Keratinocyte (primary cell): ENCODE results near the gene ITGA11. TPM values are rescaled to one million over a fixed set of nuclear protein-coding genes. Genes with fewer than 3 reads are reported as not detected.

ENCODE experiments used
- DNase-seq: peaks from one replicate; pipeline ENCODE4 v3.0.0-alpha.2; 2011; ENCODE audit warnings: low read depth, missing footprints, low spot score
- FAIRE-seq: peaks from 2 replicates; lab custom pipeline; 2011; peaks lifted over from hg19 to GRCh38; lab: Jason Lieb, UNC
- H2AFZ ChIP-seq: 2 replicates; pipeline ENCODE4 v1.6.0; 2012; ENCODE audit warnings: low read length, control low read depth, inconsistent platforms; ENCODE audit not compliant: control insufficient read depth
- H3K27ac ChIP-seq: 2 replicates; pipeline ENCODE4 v1.5.1; 2011; ENCODE audit warnings: low read length; ENCODE audit not compliant: control insufficient read depth, insufficient read depth
- H3K27me3 ChIP-seq: 3 replicates; pipeline ENCODE4 v1.6.0; 2011; ENCODE audit warnings: low read length; ENCODE audit not compliant: control insufficient read depth, insufficient read depth; ENCODE audit errors: extremely low read depth
- H3K36me3 ChIP-seq, 2 experiments: 2 replicates in 1 of 2; 3 replicates in 1 of 2; pipeline ENCODE4 v1.5.1; 2011; ENCODE audit warnings: low read length in 2 of 2, mild to moderate bottlenecking in 1 of 2; ENCODE audit not compliant: control insufficient read depth in 2 of 2, insufficient read depth in 2 of 2; ENCODE audit errors: extremely low read depth in 1 of 2
- H3K4me1 ChIP-seq: 3 replicates; pipeline ENCODE4 v1.5.1; 2011; ENCODE audit warnings: low read length; ENCODE audit not compliant: control insufficient read depth, insufficient read depth; ENCODE audit errors: extremely low read depth
- H3K4me2 ChIP-seq: 3 replicates; pipeline ENCODE4 v1.6.0; 2011; ENCODE audit warnings: low read depth, low read length; ENCODE audit not compliant: control insufficient read depth, insufficient read depth; ENCODE audit errors: extremely low read depth
- H3K4me3 ChIP-seq, 3 experiments: fragments of 200-600 bp in 1 of 3; sonication (generic) in 1 of 3; 2 replicates in 2 of 3; 3 replicates in 1 of 3; pipeline ENCODE4 v1.5.1; 2011 to 2016; ENCODE audit warnings: low read length in 3 of 3, mild to moderate bottlenecking in 3 of 3, control low read depth in 2 of 3, inconsistent platforms in 1 of 3, low read depth in 1 of 3, mixed read lengths in 1 of 3, mixed run types in 1 of 3, moderate library complexity in 1 of 3; ENCODE audit not compliant: control insufficient read depth in 2 of 3, insufficient read depth in 2 of 3; ENCODE audit errors: extremely low read depth in 1 of 3
- H3K79me2 ChIP-seq: 2 replicates; pipeline ENCODE4 v1.6.0; 2012; ENCODE audit warnings: low read length; ENCODE audit not compliant: control insufficient read depth, insufficient read depth
- H3K9ac ChIP-seq: 3 replicates; pipeline ENCODE4 v1.6.0; 2011; ENCODE audit warnings: low read length; ENCODE audit not compliant: control insufficient read depth, insufficient read depth; ENCODE audit errors: extremely low read depth
- H3K9me1 ChIP-seq: 3 replicates; pipeline ENCODE4 v1.6.0; 2011; ENCODE audit warnings: low read length; ENCODE audit not compliant: control insufficient read depth, insufficient read depth; ENCODE audit errors: extremely low read depth
- H3K9me3 ChIP-seq: 2 replicates; pipeline ENCODE4 v1.5.1; 2012; ENCODE audit warnings: low read depth, low read length; ENCODE audit not compliant: control insufficient read depth
- H4K20me1 ChIP-seq: 3 replicates; pipeline ENCODE4 v1.6.0; 2011; ENCODE audit warnings: low read length; ENCODE audit not compliant: control insufficient read depth, insufficient read depth; ENCODE audit errors: extremely low read depth
- EZH2 ChIP-seq: IDR thresholded peaks from one replicate; pipeline ENCODE4 v1.6.1; 2012; ENCODE audit warnings: inconsistent platforms, mild to moderate bottlenecking, low read length, moderate library complexity
- dilution Hi-C: fragments of 300-500 bp; cut with MboI; formaldehyde crosslinking; loops from one replicate; pipeline ENCODE4 v1.7.0; 2020; ENCODE audit warnings: low sequenced_read_pairs; ENCODE audit not compliant: extremely low pct_ligation_motif_present
- polyA plus RNA-seq, 5 experiments: library from polyadenylated mRNA; depleted of rRNA in 3 of 5; stranded (reverse) in 3 of 5; stranded (forward) in 1 of 5; unstranded in 1 of 5; fragments of >200 nt; gene quantifications; 1 replicate in 1 of 5; 2 replicates in 3 of 5; 3 replicates in 1 of 5; pipeline versions ENCODE4 v1.2.1 to v1.2.3, GENCODE V29; 2011 to 2012; ENCODE audit warnings: missing spikeins in 2 of 5, low read depth in 1 of 5, low replicate concordance in 1 of 5
- TF ChIP-seq, protein P1 (sequence below), 3 experiments: IDR thresholded peaks in 1 of 3; conservative IDR thresholded peaks in 1 of 3; optimal IDR thresholded peaks in 1 of 3; 2 replicates in 2 of 3; 3 replicates in 1 of 3; pipeline versions ENCODE3 to v1.5.1; 2011; ENCODE audit warnings: low read length in 3 of 3, mild to moderate bottlenecking in 3 of 3, moderate library complexity in 2 of 3, control low read depth in 1 of 3, inconsistent platforms in 1 of 3; ENCODE audit not compliant: insufficient read depth in 2 of 3; ENCODE audit errors: extremely low read depth in 1 of 3

The ITGA11 gene
- polyA plus RNA-seq, 1 donor (not counting 4 experiments of a cell fraction or from before 2014, with no cell fraction given) = not detected

DNA sequence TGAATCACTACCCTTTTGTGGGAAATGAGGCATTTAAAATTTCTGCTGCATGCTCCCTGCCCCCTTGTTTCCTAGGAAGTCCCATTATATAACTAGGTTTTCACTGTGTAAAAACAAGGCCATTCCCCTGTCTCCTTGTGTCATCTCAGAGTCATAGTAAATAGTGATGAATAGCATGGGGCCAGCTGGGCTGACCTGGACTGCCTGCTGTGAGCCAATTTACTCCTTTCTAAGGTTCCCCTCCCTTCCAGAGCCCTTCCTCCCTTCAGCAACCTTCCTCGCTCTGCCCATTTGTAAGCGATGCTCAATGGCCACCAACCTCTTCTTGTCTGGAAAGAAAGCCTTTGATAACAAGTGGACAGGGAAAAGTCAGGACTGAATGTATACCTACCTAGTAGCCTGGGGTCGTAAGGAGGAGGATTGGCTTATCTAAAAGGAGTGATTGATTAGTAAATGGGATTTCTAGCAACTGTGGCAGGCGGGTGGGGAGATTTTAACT is 11.7 kb downstream of the ITGA11 start:
- H3K4me2 ChIP-seq = no peak overlapping the region
- no peaks in the 10 kb centered on the region for H3K36me3 ChIP-seq
- no peaks in the 10 kb centered on the region for H3K9me1 ChIP-seq
- H2AFZ ChIP-seq = no peak overlapping the region
- dilution Hi-C loops = no loop called here
- H3K4me3 ChIP-seq = no peak overlapping the region
- H3K9me3 ChIP-seq = no peaks in the 10 kb centered on the region
- no peaks in the 10 kb centered on the region for H4K20me1 ChIP-seq
- H3K79me2 ChIP-seq = no peaks in the 10 kb centered on the region
- peaks cover 6% of the 10 kb centered on the region for H3K27me3 ChIP-seq
- no peak overlapping the region for H3K9ac ChIP-seq
- H3K27ac ChIP-seq = no peak overlapping the region
- DNase-seq = no peak
- H3K4me1 ChIP-seq = no peaks in the 10 kb centered on the region
- no peak for FAIRE-seq
- TF ChIP-seq, protein P1, sequence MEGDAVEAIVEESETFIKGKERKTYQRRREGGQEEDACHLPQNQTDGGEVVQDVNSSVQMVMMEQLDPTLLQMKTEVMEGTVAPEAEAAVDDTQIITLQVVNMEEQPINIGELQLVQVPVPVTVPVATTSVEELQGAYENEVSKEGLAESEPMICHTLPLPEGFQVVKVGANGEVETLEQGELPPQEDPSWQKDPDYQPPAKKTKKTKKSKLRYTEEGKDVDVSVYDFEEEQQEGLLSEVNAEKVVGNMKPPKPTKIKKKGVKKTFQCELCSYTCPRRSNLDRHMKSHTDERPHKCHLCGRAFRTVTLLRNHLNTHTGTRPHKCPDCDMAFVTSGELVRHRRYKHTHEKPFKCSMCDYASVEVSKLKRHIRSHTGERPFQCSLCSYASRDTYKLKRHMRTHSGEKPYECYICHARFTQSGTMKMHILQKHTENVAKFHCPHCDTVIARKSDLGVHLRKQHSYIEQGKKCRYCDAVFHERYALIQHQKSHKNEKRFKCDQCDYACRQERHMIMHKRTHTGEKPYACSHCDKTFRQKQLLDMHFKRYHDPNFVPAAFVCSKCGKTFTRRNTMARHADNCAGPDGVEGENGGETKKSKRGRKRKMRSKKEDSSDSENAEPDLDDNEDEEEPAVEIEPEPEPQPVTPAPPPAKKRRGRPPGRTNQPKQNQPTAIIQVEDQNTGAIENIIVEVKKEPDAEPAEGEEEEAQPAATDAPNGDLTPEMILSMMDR (optimal IDR thresholded peaks at IDR 0.05 in 1 of 3, IDR thresholded peaks at IDR 0.05 in 1 of 3, conservative IDR thresholded peaks at IDR 0.05 in 1 of 3; ENCODE audit: extremely low read depth in 1 of 3, insufficient read depth in 2 of 3, low read length in 3 of 3) = no peak
- no peak for TF ChIP-seq EZH2

GRCh38 chr15:68419301-68420175 is 12.4 kb downstream of the ITGA11 start:
- H3K4me3 ChIP-seq = no peak overlapping the region
- H3K9me1 ChIP-seq = no peaks in the 10 kb centered on the region
- no peaks in the 10 kb centered on the region for H3K4me1 ChIP-seq
- no peaks in the 10 kb centered on the region for H3K36me3 ChIP-seq
- DNase-seq = no peak
- no peak overlapping the region for H3K4me2 ChIP-seq
- no peak overlapping the region for H2AFZ ChIP-seq
- no peak for FAIRE-seq
- no peaks in the 10 kb centered on the region for H3K79me2 ChIP-seq
- peaks cover 6% of the 10 kb centered on the region for H3K27me3 ChIP-seq
- H3K9me3 ChIP-seq = no peaks in the 10 kb centered on the region
- no peak overlapping the region for H3K27ac ChIP-seq
- H3K9ac ChIP-seq = no peak overlapping the region
- dilution Hi-C loops = no loop called here
- no peaks in the 10 kb centered on the region for H4K20me1 ChIP-seq
- TF ChIP-seq EZH2 = no peak
- TF ChIP-seq, protein P1 (optimal IDR thresholded peaks at IDR 0.05 in 1 of 3, IDR thresholded peaks at IDR 0.05 in 1 of 3, conservative IDR thresholded peaks at IDR 0.05 in 1 of 3; ENCODE audit: extremely low read depth in 1 of 3, insufficient read depth in 2 of 3, low read length in 3 of 3) = no peak
